K562 (cell line): Measurements from ENCODE around the gene LRRIQ4. TPM values are rescaled to one million over a fixed set of nuclear protein-coding genes. Genes with fewer than 3 reads are reported as not detected.

Source experiments
- CHD7 ChIP-seq: fragments of 200-600 bp; sonication (generic); IDR thresholded peaks from one replicate; pipeline ENCODE4 v1.6.1; 2012; ENCODE audit warnings: mild to moderate bottlenecking, low read depth, low read length, inconsistent platforms
- JUNB ChIP-seq: fragments of 450-650 bp; formaldehyde crosslinking; conservative IDR thresholded peaks from 2 replicates; pipeline ENCODE4 v1.4.0; 2020; ENCODE audit warnings: mild to moderate bottlenecking
- KDM2B ChIP-seq: fragments of 250-450 bp; sonication (Bioruptor Pico); IDR thresholded peaks from 2 replicates; pipeline ENCODE4 v1.8.0; 2021; ENCODE audit warnings: mild to moderate bottlenecking, moderate library complexity
- MCM3 ChIP-seq: fragments of 450-650 bp; IDR thresholded peaks from 2 replicates; pipeline ENCODE4 v1.6.1; 2016
- POU5F1 ChIP-seq: fragments of 150-350 bp; IDR thresholded peaks from 2 replicates; pipeline ENCODE4 v1.6.1; 2014; ENCODE audit warnings: borderline replicate concordance, low read length, low read depth, mild to moderate bottlenecking; ENCODE audit not compliant: partially characterized antibody
- RCOR1 ChIP-seq, 2 experiments: IDR thresholded peaks; 2 replicates each; pipeline ENCODE4 v1.6.1; 2012; ENCODE audit warnings: low read depth in 2 of 2, low read length in 2 of 2, borderline replicate concordance in 1 of 2, improper control_type of control experiment in 1 of 2
- TOE1 ChIP-seq, 2 experiments: fragments of 450-650 bp in 1 of 2; sonication (generic) in 1 of 2; formaldehyde crosslinking in 1 of 2; IDR thresholded peaks; 2 replicates each; pipeline versions ENCODE4 v1.7.1 to v1.8.0; 2016 to 2022; ENCODE audit warnings: borderline replicate concordance in 2 of 2, mild to moderate bottlenecking in 2 of 2, antibody characterized with exemption in 1 of 2, inconsistent platforms in 1 of 2, low read depth in 1 of 2, missing genetic modification reagents in 1 of 2, moderate library complexity in 1 of 2
- polyA plus RNA-seq, 8 experiments: library from polyadenylated mRNA; depleted of rRNA in 4 of 8; stranded (reverse) in 5 of 8; unstranded in 3 of 8; fragments of >200 nt; fragmentation: Nextera tagmentation in 2 of 8; fragmentation: Illumina TruSeq in 1 of 8; extraction: Ambion mirVana in 2 of 8; extraction: Trizol in 1 of 8; gene quantifications; 2 replicates each; pipeline versions ENCODE4 v1.2.1 to v1.2.3, GENCODE V29; 2011 to 2014; ENCODE audit warnings: inconsistent platforms in 1 of 8, missing spikeins in 1 of 8
- total RNA-seq, 7 experiments: library from RNA; depleted of rRNA in 6 of 7; stranded (reverse); fragments of >200 nt in 6 of 7; fragmentation: Illumina TruSeq in 2 of 7; extraction: Trizol in 2 of 7; gene quantifications; 2 replicates each; pipeline versions ENCODE4 v1.2.1 to v1.2.3, GENCODE V29; 2011 to 2021; ENCODE audit warnings: low replicate concordance in 1 of 7
- TF ChIP-seq, protein P1 (sequence below): fragments of 250-450 bp; sonication (Bioruptor Pico); IDR thresholded peaks from 2 replicates; pipeline ENCODE4 v1.5.0; 2021
- TF ChIP-seq, protein P2 (sequence below): fragments of 450-650 bp; IDR thresholded peaks from 2 replicates; pipeline ENCODE4 v1.6.1; 2017; ENCODE audit warnings: mild to moderate bottlenecking, moderate library complexity

Gene LRRIQ4
- total and polyA plus RNA-seq, 9 of the 15 experiments (the other 6 are each of a cell fraction or from before 2014, with no cell fraction given): not detected

DNA sequence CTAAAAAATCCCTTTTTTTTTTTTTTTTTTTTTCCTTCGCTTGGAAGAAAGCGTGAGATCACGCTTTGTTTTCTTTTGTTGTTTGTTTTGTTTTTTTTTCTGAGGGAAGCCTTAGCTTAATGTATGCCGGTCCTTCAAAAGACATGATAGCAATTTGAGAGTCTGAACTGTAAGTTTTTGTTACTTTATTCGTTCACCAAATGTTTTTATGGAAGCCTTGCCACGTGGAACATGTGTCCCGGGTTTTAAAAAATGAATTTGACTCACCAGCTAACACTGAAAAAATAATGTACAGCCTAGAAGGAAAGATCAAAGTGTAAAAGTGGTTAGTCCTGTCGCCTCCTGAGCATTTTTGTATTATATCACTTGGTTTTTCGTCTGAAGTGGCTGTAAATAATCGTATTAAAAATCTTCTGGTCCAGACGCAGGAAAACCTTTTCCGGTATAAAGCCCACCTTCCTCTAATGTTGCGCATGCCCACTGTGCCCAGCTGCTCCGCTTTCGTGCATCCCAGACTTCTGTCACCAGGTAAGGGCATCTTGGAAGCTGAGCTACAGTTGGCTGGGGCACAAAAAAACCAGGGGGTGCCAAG is 40.3 kb upstream of the LRRIQ4 start (continued):
- no peak for TF ChIP-seq CHD7
- TF ChIP-seq, protein P1, sequence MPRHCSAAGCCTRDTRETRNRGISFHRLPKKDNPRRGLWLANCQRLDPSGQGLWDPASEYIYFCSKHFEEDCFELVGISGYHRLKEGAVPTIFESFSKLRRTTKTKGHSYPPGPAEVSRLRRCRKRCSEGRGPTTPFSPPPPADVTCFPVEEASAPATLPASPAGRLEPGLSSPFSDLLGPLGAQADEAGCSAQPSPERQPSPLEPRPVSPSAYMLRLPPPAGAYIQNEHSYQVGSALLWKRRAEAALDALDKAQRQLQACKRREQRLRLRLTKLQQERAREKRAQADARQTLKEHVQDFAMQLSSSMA (CRISPR knock-in tag): no peak
- TF ChIP-seq RCOR1 (IDR thresholded peaks at IDR 0.05; ENCODE audit: borderline replicate concordance in 1 of 2, low read depth in 2 of 2, low read length in 2 of 2): no peak
- TF ChIP-seq, protein P2, sequence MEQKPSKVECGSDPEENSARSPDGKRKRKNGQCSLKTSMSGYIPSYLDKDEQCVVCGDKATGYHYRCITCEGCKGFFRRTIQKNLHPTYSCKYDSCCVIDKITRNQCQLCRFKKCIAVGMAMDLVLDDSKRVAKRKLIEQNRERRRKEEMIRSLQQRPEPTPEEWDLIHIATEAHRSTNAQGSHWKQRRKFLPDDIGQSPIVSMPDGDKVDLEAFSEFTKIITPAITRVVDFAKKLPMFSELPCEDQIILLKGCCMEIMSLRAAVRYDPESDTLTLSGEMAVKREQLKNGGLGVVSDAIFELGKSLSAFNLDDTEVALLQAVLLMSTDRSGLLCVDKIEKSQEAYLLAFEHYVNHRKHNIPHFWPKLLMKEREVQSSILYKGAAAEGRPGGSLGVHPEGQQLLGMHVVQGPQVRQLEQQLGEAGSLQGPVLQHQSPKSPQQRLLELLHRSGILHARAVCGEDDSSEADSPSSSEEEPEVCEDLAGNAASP: no peak
- TF ChIP-seq JUNB: no peak
- TF ChIP-seq KDM2B (CRISPR knock-in tag): no peak
- TF ChIP-seq TOE1 (IDR thresholded peaks at IDR 0.05; ENCODE audit: borderline replicate concordance): no peak
- TF ChIP-seq TOE1 (CRISPR knock-in tag; IDR thresholded peaks at IDR 0.05; ENCODE audit: borderline replicate concordance, low read depth): no peak
- no peak for TF ChIP-seq POU5F1
- TF ChIP-seq MCM3: no peak
